ENCODE data around the gene FOXC2. TPM values are rescaled to one million over a fixed set of nuclear protein-coding genes. Genes with fewer than 3 reads are reported as not detected.

FOXC2 gene
- polyA plus RNA-seq, 1 donor, result 0.70 TPM

GRCh38 chr16:86558355-86559193 lies 8.1 kb upstream of the FOXC2 start:
- DNase-seq, result no peak

- DNase-seq, result no peak
Measured at GRCh38 chr16:86559802-86560305, 6.8 kb upstream of the FOXC2 start.

- DNase-seq, result no peak
Measured at GRCh38 chr16:86562356-86562755, 4.3 kb upstream of the FOXC2 start.

- DNase-seq, result peak; percentile 88
Measured at GRCh38 chr16:86563469-86564345, 2.9 kb upstream of the FOXC2 start.

GRCh38 chr16:86565181-86565631 lies 1.4 kb upstream of the FOXC2 start:
- no peak for DNase-seq

- DNase-seq, result no peak
Measured at GRCh38 chr16:86565644-86566511, 751 bp upstream of the FOXC2 start.

GRCh38 chr16:86566966-86567700 lies 504 bp downstream of the FOXC2 start:
- no peak for DNase-seq

GRCh38 chr16:86567701-86568581 lies 1.3 kb downstream of the FOXC2 start:
- DNase-seq, result no peak

- no peak for DNase-seq
Measured at GRCh38 chr16:86568677-86569623, 2.3 kb downstream of the FOXC2 start.

- DNase-seq, result no peak
Measured at GRCh38 chr16:86569701-86570447, 3.2 kb downstream of the FOXC2 start.

- no peak for DNase-seq
Measured at GRCh38 chr16:86570558-86571529, 4.2 kb downstream of the FOXC2 start.

- no peak for DNase-seq
Measured at GRCh38 chr16:86571530-86571915, 4.9 kb downstream of the FOXC2 start.

- no peak for DNase-seq
Measured at GRCh38 chr16:86572041-86572521, 5.5 kb downstream of the FOXC2 start.

- DNase-seq, result no peak
Measured at GRCh38 chr16:86572606-86573005, 6.0 kb downstream of the FOXC2 start.

GRCh38 chr16:86573215-86573614 lies 6.6 kb downstream of the FOXC2 start:
- DNase-seq, result no peak

- no peak for DNase-seq
Measured at GRCh38 chr16:86573646-86574508, 7.2 kb downstream of the FOXC2 start.

Measured in hindlimb muscle (tissue), 1 donor.